Thymus (tissue), 11 donors: ENCODE data around the gene STRA6. TPM values are rescaled to one million over a fixed set of nuclear protein-coding genes. Genes with fewer than 3 reads are reported as not detected.

Experiments used
- DNase-seq, 9 donors: peaks; one replicate each; pipeline ENCODE4 v3.0.0-alpha.2; 2013; ENCODE audit warnings: low spot score in 9 of 9, low read depth in 6 of 9, missing footprints in 1 of 9
- H3K27ac ChIP-seq, 2 donors: one replicate each; pipeline ENCODE4 v1.5.1; 2013; ENCODE audit warnings: control low read depth in 1 of 2, low read depth in 1 of 2, low read length in 1 of 2, mild to moderate bottlenecking in 1 of 2, moderate library complexity in 1 of 2
- H3K27me3 ChIP-seq, 2 donors: one replicate each; pipeline ENCODE4 v1.5.1; 2013; ENCODE audit warnings: low read length in 1 of 2; ENCODE audit not compliant: control insufficient read depth in 2 of 2, insufficient read depth in 1 of 2
- H3K36me3 ChIP-seq, 2 donors: one replicate each; pipeline ENCODE4 v1.5.1; 2013; ENCODE audit warnings: low read length in 1 of 2, mild to moderate bottlenecking in 1 of 2, moderate library complexity in 1 of 2; ENCODE audit not compliant: control insufficient read depth in 2 of 2, insufficient read depth in 2 of 2
- H3K4me1 ChIP-seq, 2 donors: one replicate each; pipeline ENCODE4 v1.5.1; 2013; ENCODE audit warnings: low read length in 2 of 2; ENCODE audit not compliant: control insufficient read depth in 2 of 2, insufficient read depth in 2 of 2
- H3K4me3 ChIP-seq, 2 donors: one replicate each; pipeline ENCODE4 v1.5.1; 2013; ENCODE audit warnings: low read length in 2 of 2, control low read depth in 1 of 2, mild to moderate bottlenecking in 1 of 2
- H3K9me3 ChIP-seq, 2 donors: one replicate each; pipeline ENCODE4 v1.5.1; 2013; ENCODE audit warnings: low read length in 1 of 2, mild to moderate bottlenecking in 1 of 2; ENCODE audit not compliant: control insufficient read depth in 2 of 2, insufficient read depth in 1 of 2
- WGBS: extraction: QIAGEN DNeasy Blood & Tissue Kit; methylation state at CpG from one replicate; pipeline ENCODE4 v1.1.7; 2013; 5-methylcytosine and 5-hydroxymethylcytosine counted together
- polyA plus RNA-seq: library from polyadenylated mRNA; stranded (reverse); fragments of 200-250 nt; gene quantifications from one replicate; pipeline ENCODE4 v1.2.3, GENCODE V29; 2013
- total RNA-seq: library from RNA; stranded (reverse); fragments of 120-200 nt; gene quantifications from one replicate; pipeline ENCODE4 v1.2.4, GENCODE V29; 2013
- donor health status: healthy.

Gene STRA6
- total and polyA plus RNA-seq, 2 donors, result 0.68 to 2.6 TPM

GRCh38 chr15:74173380-74174218, 29.0 kb downstream of the STRA6 start, which contains the start of gene ISLR:
ISLR (plus strand) TSS chr15:74173710; CDS start chr15:74174859, 1,149 bp downstream.
- 79% methylated on average over 20 of the region's 20 CpGs for WGBS
- H3K9me3 ChIP-seq, result no peaks in the 10 kb centered on the region
- peaks cover 0 to 7% of the 10 kb centered on the region in 2 donors for H3K4me1 ChIP-seq
- DNase-seq, result peak in 1 of 9 donors; percentile 28
- H3K4me3 ChIP-seq, result peak within 1 kb of the TSS in 1 of 2 donors; percentile 1
- no peaks in the 10 kb centered on the region for H3K36me3 ChIP-seq
- peak within 1 kb of the TSS; percentile 3 to 75 for H3K27ac ChIP-seq
- H3K27me3 ChIP-seq, result no peaks in the 10 kb centered on the region

DNA sequence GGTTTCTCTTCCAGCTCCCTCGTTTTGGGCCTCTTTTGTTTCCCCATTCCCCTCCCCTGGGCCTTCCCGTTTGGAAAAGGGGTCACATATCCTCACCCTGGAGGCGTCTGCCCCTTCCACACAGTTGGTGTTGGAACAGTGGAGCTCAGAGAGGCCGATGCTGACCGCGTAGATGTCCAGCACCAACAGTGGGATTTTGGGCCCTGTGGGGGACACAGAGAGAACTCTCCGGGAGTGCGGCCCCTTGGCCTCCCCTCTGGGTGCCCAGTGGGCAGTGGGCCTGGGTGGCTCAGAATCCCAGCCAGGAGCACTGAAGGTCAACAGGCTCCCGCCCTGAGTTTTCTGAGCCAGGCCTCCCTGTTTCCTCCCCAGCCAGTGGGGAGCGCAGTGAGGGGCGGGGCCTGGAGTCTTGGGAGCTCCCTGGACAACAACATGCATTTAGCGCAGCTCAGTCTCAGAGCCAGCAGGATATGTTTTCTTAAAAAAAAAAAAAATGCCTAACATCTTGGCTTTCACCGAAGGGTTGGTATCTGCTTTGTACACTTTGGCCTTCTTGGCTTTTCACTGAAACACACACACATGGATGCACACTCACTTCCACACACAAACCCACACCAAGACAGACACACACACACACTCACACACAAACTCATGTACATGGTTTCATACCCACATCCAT, 29.7 kb downstream of the STRA6 start:
- no peak for DNase-seq
- Histone ChIP-seq H3K36me3 (no peaks in the 10 kb centered on the region), H3K9me3 (no peaks in the 10 kb centered on the region), H3K4me1 (peaks cover 0 to 7% of the 10 kb centered on the region in 2 donors), H3K4me3 (no peak overlapping the region), H3K27me3 (no peaks in the 10 kb centered on the region), H3K27ac (peak overlapping the region in 1 of 2 donors; percentile 75)
- 93% methylated on average over 13 of the region's 13 CpGs for WGBS

- Histone ChIP-seq H3K4me1 (peaks cover 0 to 7% of the 10 kb centered on the region in 2 donors), H3K27me3 (no peaks in the 10 kb centered on the region), H3K9me3 (no peaks in the 10 kb centered on the region), H3K27ac (peak overlapping the region in 1 of 2 donors; percentile 12), H3K36me3 (no peaks in the 10 kb centered on the region), H3K4me3 (no peak overlapping the region)
- no peak for DNase-seq
- 91% methylated on average over 1 of the region's 1 CpG for WGBS
Observed at GRCh38 chr15:74171965-74172541, 30.5 kb downstream of the STRA6 start.

DNA sequence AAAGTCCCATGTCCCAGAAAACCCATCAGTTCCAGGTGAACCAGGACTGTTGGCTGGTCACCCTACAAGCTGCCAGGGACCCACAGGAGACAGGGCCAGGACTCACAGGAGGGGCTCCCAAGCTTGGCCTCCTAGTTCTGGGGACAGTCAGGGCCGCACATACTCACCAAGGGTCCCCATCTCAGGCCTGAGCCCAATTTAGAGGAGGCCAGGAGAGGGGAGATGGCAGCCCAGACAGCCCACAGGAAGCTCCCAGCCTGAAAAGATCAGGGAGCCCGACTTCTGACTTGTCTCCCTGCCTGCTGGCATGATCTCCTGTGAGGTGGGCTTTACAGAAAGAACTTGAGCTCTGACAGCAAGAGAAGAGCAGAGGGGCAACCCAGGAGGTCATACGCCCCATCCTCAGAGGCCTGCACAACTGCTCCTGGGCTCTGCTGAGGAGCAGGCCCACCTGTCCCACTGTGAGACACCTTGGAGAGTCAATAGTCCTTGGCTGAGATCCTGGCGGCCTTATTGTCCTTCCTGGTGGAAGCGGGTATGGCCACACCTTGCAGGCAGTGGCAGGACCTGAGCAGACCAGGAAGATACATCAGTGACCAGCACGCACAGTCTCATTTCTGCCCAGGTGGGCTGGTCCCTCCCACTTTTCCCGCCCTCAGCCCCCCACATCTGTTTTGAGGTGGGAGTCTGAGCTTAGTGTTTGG, 31.6 kb downstream of the STRA6 start:
- H3K27ac ChIP-seq, result no peak overlapping the region
- H3K4me3 ChIP-seq, result no peak overlapping the region
- no peaks in the 10 kb centered on the region for H3K9me3 ChIP-seq
- H3K36me3 ChIP-seq, result no peaks in the 10 kb centered on the region
- H3K27me3 ChIP-seq, result no peaks in the 10 kb centered on the region
- 89% methylated on average over 7 of the region's 7 CpGs for WGBS
- H3K4me1 ChIP-seq, result peaks cover 0 to 3% of the 10 kb centered on the region in 2 donors
- DNase-seq, result no peak

DNA sequence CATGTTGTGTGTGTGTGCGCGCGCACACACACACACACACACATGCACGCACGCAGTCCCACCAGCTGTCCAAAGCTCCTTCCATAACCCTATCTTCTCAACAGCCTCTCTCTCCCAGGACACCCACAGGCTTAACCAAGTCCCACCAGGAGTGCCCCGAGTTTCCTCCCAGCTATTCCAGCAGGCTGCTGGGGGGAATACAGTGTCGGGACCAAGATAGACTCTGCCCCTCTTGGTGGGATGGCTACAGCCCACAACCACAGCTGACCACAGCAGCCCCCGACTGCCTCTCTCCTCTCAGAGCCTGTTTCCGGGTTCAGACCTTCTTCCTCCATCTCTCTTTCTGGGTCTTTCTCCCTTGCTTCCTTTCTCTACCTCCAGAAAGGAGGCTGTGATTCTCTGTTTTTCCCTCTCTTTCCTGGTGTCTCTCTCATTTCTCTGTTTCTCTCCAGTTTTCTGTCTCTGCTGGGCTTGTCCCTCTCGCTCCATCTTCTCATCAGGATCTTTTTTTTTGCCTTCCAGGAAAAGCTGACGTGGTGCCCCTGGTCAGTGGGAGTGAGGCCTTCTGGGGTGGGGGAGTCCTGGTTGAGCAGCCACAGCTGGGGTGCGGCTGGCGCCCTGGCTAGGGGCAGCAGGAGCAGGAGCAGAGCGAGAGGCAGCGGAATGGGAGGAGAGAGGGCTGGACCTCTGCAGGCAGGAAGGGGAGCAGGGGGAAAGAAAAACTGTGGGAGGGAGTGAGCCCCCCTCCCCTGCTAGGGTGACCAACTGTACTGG, 32.3 kb downstream of the STRA6 start:
- Histone ChIP-seq H3K27ac (no peak overlapping the region), H3K27me3 (no peaks in the 10 kb centered on the region), H3K36me3 (no peaks in the 10 kb centered on the region), H3K9me3 (no peaks in the 10 kb centered on the region), H3K4me1 (peaks cover 0 to 3% of the 10 kb centered on the region in 2 donors), H3K4me3 (no peak overlapping the region)
- WGBS, result 92% methylated on average over 15 of the region's 15 CpGs
- DNase-seq, result no peak

DNA sequence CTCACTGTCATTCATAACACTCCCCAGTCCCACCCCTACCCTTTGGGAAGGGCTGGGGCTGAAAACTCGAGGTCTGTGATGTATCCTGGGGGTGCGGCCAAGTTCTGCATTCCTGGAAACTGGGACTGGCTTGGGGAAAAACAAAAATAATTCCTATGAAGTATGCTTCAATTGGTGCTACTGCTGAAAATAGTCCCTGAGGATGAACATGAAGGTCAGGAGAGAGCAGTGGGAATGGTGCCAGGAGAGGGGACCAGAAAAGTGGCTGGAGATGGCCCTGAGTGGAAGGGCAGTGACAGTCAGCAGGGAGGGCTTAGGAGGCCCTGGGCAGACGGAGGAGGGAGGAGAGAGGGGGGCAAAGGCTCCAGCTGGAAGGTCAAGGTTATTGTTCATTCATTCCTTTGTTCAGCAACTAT, 33.9 kb downstream of the STRA6 start:
- 79% methylated on average over 3 of the region's 3 CpGs for WGBS
- DNase-seq, result no peak
- Histone ChIP-seq H3K4me1 (peaks cover 0 to 3% of the 10 kb centered on the region in 2 donors), H3K27me3 (no peaks in the 10 kb centered on the region), H3K36me3 (no peaks in the 10 kb centered on the region), H3K9me3 (no peaks in the 10 kb centered on the region), H3K27ac (no peak overlapping the region), H3K4me3 (no peak overlapping the region)

DNA sequence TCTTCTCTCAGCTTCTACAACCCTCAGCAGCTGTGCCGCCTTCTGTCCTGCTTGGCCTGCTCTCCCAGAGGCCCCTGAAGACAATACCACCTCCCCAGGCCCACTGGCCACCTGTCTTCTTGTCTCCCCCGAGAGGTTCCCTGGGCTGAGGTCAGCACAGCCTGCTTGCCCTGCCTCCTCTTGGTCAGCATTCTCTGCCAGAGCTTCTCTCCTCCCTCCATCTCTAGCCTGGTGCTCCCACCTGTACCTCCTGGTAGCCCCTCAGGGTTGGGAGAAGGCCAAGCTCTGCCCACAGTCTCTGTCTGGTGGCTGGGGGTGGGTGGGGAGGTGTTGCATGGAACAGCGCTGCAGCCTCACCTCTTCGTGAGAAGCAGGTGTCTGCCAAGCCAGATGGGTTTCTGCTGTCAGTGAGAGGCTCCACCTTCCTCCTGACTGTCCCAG, 34.7 kb downstream of the STRA6 start:
- Histone ChIP-seq H3K27me3 (no peaks in the 10 kb centered on the region), H3K27ac (no peak overlapping the region), H3K4me3 (no peak overlapping the region), H3K36me3 (no peaks in the 10 kb centered on the region), H3K4me1 (peaks cover 0 to 3% of the 10 kb centered on the region in 2 donors), H3K9me3 (no peaks in the 10 kb centered on the region)
- 82% methylated on average over 4 of the region's 4 CpGs for WGBS
- DNase-seq, result no peak

DNA sequence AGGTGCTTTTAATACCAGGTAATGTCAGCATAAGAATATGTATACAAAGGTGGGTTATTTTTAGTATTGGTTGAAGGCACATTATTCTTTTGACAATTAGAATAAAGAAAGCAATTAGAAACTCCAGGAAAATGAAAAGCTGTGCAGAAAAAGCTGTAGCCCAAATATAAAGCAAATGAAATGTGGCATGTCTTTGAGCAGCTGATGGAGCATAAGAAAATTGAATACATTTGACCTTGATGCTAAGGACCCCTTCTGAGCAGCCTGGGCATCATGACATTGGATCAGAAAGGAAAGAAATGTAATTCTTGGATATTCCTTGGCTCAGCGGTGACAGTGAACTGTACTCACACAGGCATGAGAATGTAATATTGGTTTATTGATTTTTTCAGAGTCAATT, 37.1 kb downstream of the STRA6 start:
- Histone ChIP-seq H3K27ac (no peak overlapping the region), H3K4me3 (no peak overlapping the region), H3K4me1 (no peaks in the 10 kb centered on the region), H3K36me3 (no peaks in the 10 kb centered on the region), H3K27me3 (no peaks in the 10 kb centered on the region), H3K9me3 (no peaks in the 10 kb centered on the region)
- DNase-seq, result no peak
- 100% methylated on average over 1 of the region's 1 CpG for WGBS
